RWPE1 (cell line): ENCODE data around the gene FKBP14.

Experiments used
- CTCF ChIA-PET: fragments of 350-600 bp; sonication (Branson Sonifier 250); formaldehyde crosslinking; extraction: SDS; loops from one replicate; lab custom pipeline; 2021; lab: Yijun Ruan, JAX
- POLR2A ChIA-PET: fragments of 400-600 bp; formaldehyde crosslinking; extraction: SDS; loops from one replicate; lab custom pipeline; 2020; ENCODE audit warnings: antibody characterized with exemption; ENCODE audit not compliant: low non-redundant PET; lab: Yijun Ruan, JAX
- DNase-seq: peaks from one replicate; pipeline ENCODE4 v3.0.0; 2012; ENCODE audit warnings: low spot score
- H3K27ac ChIP-seq: fragments of 450-650 bp; 2 replicates; pipeline ENCODE4 v1.5.1; 2017
- CTCF ChIP-seq: fragments of 450-650 bp; conservative IDR thresholded peaks from 2 replicates; pipeline ENCODE4 v1.5.1; 2017; ENCODE audit warnings: low read depth, mild to moderate bottlenecking

The FKBP14 gene

GRCh38 chr7:30019960-30020359 lies 6.5 kb downstream of the FKBP14 start:
- no peak for TF ChIP-seq CTCF
- no peak for DNase-seq
- CTCF ChIA-PET: interaction anchor here (0.5 to 0.9 kb wide), 3 partner anchors 14 to 99 kb away, joined by 3 to 6 read pairs (median 3); no protein-coding TSS in a partner anchor

GRCh38 chr7:30019387-30019786 lies 7.1 kb downstream of the FKBP14 start:
- TF ChIP-seq CTCF: peak; percentile 23; the same call in 1 of the 2 replicates
- ChIA-PET POLR2A (no interaction called here), CTCF (interaction anchor here (0.5 to 0.9 kb wide), 3 partner anchors 13 to 98 kb away, joined by 3 to 6 read pairs (median 3); no protein-coding TSS in a partner anchor)
- no peak overlapping the region for H3K27ac ChIP-seq
- no peak for DNase-seq

More at GRCh38 chr7:30019960-30020359, 6.5 kb downstream of the FKBP14 start:
- no peak overlapping the region for H3K27ac ChIP-seq
- POLR2A ChIA-PET: no interaction called here

- CTCF ChIA-PET: no interaction called here
- no peak overlapping the region for H3K27ac ChIP-seq
- DNase-seq: no peak
- POLR2A ChIA-PET: no interaction called here
- TF ChIP-seq CTCF: no peak
These were observed 8.1 kb downstream of the FKBP14 start for GRCh38 chr7:30018451-30018850.

- POLR2A ChIA-PET: no interaction called here
- H3K27ac ChIP-seq: no peak overlapping the region
- CTCF ChIA-PET: interaction anchor here (0.6 to 0.9 kb wide), 3 partner anchors 49 to 152 kb away, joined by 3 to 6 read pairs (median 4); no protein-coding TSS in a partner anchor
- no peak for TF ChIP-seq CTCF
- no peak for DNase-seq
These were observed 13.7 kb downstream of the FKBP14 start for GRCh38 chr7:30012757-30013156.

- no peak for TF ChIP-seq CTCF
- ChIA-PET POLR2A (no interaction called here), CTCF (interaction anchor here (0.7 kb wide), 1 partner anchor 29 kb away, joined by 5 read pairs; no protein-coding TSS in a partner anchor)
- no peak overlapping the region for H3K27ac ChIP-seq
- no peak for DNase-seq
These were observed 16.5 kb downstream of the FKBP14 start for GRCh38 chr7:30010021-30010420.

GRCh38 chr7:30005464-30005863 lies 21.0 kb downstream of the FKBP14 start:
- H3K27ac ChIP-seq: no peak overlapping the region
- ChIA-PET CTCF (no interaction called here), POLR2A (no interaction called here)
- no peak for DNase-seq
- TF ChIP-seq CTCF: no peak
